ENCODE measurements around the gene CCDC184.

The CCDC184 gene

GRCh38 chr12:48179466-48179865 is 4.0 kb upstream of the CCDC184 start:
- DNase-seq (ENCODE audit: low read depth in 3 of 3): no peak

DNA sequence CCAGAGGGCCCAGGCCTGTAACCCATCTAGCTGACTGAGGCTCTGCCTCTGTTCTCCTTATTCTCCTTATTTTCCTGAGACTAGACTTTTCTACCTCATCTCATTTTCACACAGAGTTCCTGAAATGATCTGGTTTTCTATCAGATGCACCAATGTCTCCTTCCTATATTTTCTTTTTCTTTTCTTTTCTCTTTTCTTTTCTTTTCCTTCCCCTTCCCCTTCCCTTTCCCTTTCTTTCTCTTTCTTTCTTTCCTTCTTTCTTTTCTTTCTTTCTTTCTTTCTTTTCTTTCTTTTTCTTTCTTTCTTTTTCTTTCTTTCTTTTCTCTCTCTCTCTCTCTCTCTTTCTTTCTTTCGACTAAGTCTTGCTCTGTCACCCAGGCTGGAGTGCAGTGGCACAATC is 3.0 kb upstream of the CCDC184 start:
- no peak for DNase-seq (ENCODE audit: low read depth in 3 of 3)

GRCh38 chr12:48180857-48181495 is 2.5 kb upstream of the CCDC184 start:
- no peak for DNase-seq (ENCODE audit: low read depth in 3 of 3)

- no peak for DNase-seq (ENCODE audit: low read depth in 3 of 3)
Observed at GRCh38 chr12:48182631-48183030, 813 bp upstream of the CCDC184 start.

GRCh38 chr12:48183876-48184548 is 568 bp downstream of the CCDC184 start:
- no peak for DNase-seq (ENCODE audit: low read depth in 3 of 3)

DNA sequence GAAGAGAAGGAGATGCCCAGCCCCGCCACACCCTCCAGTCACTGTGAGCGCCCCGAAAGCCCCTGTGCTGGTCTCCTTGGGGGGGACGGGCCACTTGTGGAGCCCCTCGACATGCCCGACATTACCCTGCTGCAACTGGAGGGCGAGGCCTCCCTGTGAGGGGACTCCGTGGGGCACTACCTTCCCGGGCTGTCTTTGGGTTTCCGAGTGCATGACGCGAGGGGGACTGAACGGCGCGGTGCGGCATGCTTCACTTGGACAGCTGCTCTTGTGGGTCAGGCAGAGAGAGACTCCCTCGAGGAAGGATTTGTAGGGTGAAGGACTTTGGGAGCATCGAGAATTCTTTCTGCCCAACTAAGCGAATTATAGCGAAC is 1.1 kb downstream of the CCDC184 start:
- DNase-seq (ENCODE audit: low read depth in 3 of 3): no peak

DNA sequence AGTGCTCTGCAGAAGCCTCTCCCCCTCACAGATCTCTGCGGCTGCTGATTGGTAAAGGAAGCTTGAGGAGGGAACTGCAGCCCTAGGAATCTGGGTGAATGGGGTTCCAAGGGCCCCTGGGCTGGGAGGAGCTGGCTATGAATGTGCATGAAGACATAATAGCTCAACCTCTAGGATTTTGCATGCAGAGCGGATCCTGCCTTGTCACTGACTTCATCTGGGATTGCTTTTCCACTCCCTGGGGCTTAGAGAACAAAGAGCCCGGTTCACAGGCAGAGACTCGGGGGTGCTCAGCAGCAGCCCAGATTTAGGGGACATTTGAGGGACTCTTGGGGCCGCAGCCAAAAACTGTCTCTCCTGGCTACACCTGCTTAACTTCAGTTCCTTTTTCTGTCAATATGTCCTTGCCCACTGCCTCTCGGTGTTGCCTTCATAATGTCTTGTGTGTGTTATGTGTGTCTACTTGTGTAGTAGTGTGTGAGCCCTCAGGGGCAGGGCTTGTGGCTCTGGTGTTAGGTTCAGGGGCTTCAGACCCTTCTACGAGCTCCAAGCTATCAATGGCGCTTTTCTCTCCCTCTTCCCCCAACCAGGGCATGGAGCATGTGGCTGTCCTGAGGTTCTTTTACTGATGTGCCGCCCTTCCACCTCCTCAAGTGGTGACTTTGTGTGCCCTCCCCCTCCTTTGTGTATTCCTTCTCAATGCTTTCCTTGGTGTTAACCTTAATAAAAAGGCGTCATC is 1.9 kb downstream of the CCDC184 start:
- no peak for DNase-seq (ENCODE audit: low read depth in 3 of 3)

- DNase-seq (ENCODE audit: low read depth in 3 of 3): no peak
Observed at GRCh38 chr12:48187916-48188695, 4.7 kb downstream of the CCDC184 start.

GRCh38 chr12:48189331-48190125 is 6.1 kb downstream of the CCDC184 start:
- DNase-seq (ENCODE audit: low read depth in 3 of 3): peak in 2 of 3 donors; percentile 28 to 48

- DNase-seq (ENCODE audit: low read depth in 3 of 3): no peak
Observed at GRCh38 chr12:48191096-48191495, 7.7 kb downstream of the CCDC184 start.

- DNase-seq (ENCODE audit: low read depth in 3 of 3): no peak
Observed at GRCh38 chr12:48192861-48193260, 9.4 kb downstream of the CCDC184 start.

DNA sequence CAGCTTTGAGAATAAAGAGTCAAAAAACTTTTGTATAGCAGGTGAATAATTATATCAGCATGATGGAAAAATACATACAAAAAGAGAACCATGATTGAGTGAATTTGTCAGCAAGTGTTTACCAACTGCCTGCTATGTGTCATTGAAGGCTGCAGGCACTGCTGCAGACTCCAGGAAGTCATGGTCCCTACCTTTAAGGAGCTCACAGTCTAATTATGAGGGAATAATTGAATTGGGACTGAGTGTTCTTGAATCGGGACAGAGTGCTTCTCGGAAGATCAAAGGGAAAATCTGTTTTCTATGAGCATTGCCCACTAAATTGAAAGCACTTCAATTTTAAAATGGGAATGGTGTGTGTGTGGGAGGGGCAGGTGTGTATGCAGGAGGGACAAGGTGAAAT is 10.2 kb downstream of the CCDC184 start:
- no peak for DNase-seq (ENCODE audit: low read depth in 3 of 3)

- DNase-seq (ENCODE audit: low read depth in 3 of 3): no peak
Observed at GRCh38 chr12:48194799-48195201, 11.4 kb downstream of the CCDC184 start.

- DNase-seq (ENCODE audit: low read depth in 3 of 3): no peak
Observed at GRCh38 chr12:48197549-48197970, 14.1 kb downstream of the CCDC184 start.

GRCh38 chr12:48197971-48198671 is 14.7 kb downstream of the CCDC184 start:
- DNase-seq (ENCODE audit: low read depth in 3 of 3): peak; percentile 86 to 89 (median 89)

GRCh38 chr12:48198672-48198971 is 15.2 kb downstream of the CCDC184 start:
- DNase-seq (ENCODE audit: low read depth in 3 of 3): no peak

DNA sequence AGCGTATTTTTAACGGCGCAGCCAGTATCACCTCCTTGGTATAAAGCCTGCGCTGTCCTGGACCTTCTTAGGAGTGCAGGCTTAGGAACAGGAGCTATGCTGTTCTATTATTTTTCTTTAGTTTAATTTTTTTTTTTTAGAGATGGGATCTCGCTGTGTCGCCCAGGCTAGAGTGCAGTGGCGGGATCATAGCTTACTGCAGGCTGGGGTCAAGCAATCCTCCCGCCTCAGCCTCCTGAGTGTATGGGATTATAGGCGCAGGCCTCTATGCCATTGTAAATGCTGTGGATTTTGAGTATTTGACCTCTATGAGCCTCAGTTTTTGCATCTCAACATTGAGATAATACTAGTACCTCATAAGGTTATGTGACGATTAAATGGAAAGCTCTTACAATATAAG is 15.5 kb downstream of the CCDC184 start:
- DNase-seq (ENCODE audit: low read depth in 3 of 3): no peak

- no peak for DNase-seq (ENCODE audit: low read depth in 3 of 3)
Observed at GRCh38 chr12:48199774-48200221, 16.4 kb downstream of the CCDC184 start.

GRCh38 chr12:48201091-48201490 is 17.6 kb downstream of the CCDC184 start:
- DNase-seq (ENCODE audit: low read depth in 3 of 3): no peak

DNA sequence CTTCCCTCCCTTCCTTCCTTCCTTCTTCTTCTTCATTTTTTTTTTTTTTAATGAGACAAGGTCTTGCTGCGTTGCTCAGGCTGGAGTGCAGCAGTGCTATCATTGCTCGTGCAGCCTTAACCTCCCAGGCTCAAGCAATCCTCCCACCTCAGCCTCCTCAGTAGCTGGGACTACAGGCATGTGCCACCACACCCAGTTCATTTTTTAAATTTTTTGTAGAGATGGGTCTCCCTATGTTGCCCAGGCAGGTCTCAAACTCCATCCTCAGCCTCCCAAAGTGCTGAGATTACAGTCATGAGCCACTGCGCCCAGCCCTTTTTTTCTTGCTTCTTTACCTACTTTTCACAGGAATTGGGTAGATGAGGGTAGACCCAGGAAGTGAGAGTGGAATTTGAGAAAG is 18.1 kb downstream of the CCDC184 start:
- no peak for DNase-seq (ENCODE audit: low read depth in 3 of 3)

- DNase-seq (ENCODE audit: low read depth in 3 of 3): no peak
Observed at GRCh38 chr12:48202766-48203165, 19.3 kb downstream of the CCDC184 start.

Measured in stimulated activated CD4-positive, alpha-beta T cell treated with anti-CD3 and anti-CD28 coated beads, TNF-alpha, amount 100 ng/mL, for 48 hours (primary cell).